GM19193 (cell line): ENCODE measurements around the gene DPYSL4.

ENCODE experiments used
- POLR2A ChIP-seq: IDR thresholded peaks from 4 replicates; pipeline ENCODE4 v1.6.1; 2011; ENCODE audit not compliant: insufficient read depth, insufficient read length; ENCODE audit errors: extremely low read depth

Gene DPYSL4

DNA sequence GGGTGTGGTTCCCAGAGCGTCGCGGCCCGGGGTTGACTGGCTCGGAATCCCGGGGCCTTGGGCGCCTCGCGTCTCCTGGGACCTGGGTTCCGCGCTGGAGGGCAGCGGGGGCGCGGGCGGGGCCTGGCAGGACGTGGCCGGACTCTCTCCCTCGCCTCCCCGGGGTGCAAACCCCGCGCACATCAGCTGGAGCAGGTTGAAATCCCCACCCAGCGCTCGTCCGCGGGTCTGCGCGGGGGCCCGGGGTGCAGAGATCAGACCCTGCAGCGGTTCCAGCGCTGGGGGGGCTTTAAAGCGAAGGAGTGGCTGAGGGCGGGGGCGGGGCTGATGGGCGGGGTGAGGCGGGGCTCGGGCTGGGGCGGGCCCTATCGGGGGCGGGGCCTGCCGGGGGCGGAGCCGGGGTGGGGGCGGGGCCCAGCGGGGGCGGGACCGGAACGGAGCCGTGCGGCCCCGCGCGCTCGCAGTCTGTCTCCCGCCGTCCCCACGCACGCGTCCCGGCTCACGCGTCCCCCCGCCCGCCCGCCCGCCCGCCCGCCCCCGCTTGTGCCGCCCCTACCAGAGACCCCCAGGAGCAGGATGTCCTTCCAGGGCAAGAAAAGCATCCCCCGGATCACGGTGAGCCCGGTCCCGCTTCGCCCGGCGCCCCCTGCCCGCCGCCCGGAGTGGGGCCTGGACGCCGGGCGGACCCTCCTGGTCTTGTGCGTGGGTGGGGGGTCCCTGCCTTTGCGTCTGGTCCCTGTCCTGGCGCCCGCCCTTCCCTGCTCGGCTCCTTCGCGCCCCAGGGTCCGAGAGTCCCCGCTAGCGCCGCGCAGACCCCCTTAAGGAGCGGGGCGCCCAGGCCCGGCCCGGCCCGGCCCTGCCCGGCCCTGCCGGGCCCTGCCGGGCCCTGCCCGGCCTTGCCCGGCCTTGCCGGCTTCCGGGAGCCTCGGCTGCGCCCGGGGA is at the start of gene DPYSL4:
TSS of gene DPYSL4 (plus strand) at position 461 of the 942 bp plus-strand sequence. CDS start at position 577, 116 bp downstream.
- TF ChIP-seq POLR2A, result no peak

GRCh38 chr10:132137111-132138072 is 49.4 kb upstream of the DPYSL4 start:
- no peak for TF ChIP-seq POLR2A

- no peak for TF ChIP-seq POLR2A
Measured at GRCh38 chr10:132138133-132138532, 48.6 kb upstream of the DPYSL4 start.

DNA sequence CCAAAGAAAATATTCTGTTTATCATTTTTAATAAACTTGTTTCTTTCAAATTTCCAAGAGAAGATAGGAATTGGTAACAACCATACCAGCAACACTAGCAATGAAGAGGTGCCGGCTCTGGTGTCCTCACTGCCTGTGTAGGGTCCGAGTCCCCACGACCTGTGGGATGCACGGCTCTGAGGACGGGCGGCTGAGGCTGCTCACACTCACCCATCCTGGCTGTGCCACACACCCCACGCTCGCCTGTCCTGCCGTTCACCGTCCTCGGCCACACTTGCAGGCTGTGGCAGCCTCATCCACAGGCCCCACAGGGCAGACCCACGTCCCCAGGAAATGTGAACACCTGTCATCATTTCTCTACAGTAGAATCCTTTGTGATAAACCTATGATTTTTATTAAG is 48.2 kb upstream of the DPYSL4 start:
- no peak for TF ChIP-seq POLR2A

GRCh38 chr10:132139526-132139925 is 47.2 kb upstream of the DPYSL4 start:
- no peak for TF ChIP-seq POLR2A

- TF ChIP-seq POLR2A, result no peak
Measured at GRCh38 chr10:132140167-132140925, 46.4 kb upstream of the DPYSL4 start.

DNA sequence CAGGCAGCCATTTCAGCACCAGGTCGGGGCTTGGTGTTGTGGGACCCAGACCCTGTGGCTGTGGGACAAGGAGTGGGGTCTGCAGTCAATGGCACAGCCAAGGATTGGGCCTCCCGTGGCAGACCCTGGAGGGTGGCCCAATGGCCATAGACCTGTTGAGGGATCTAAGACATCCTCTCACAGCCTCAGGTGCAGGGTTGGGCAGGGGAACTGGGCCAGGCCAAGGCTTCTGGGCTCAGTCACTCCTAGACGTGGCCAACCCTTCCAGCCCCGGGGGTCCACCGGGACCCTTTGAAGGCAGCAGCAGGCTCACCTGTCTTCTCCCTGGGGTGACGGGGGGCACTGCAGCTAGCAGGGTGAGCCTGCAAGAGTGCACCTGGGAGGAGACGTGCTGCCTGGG is 45.7 kb upstream of the DPYSL4 start:
- TF ChIP-seq POLR2A, result no peak

DNA sequence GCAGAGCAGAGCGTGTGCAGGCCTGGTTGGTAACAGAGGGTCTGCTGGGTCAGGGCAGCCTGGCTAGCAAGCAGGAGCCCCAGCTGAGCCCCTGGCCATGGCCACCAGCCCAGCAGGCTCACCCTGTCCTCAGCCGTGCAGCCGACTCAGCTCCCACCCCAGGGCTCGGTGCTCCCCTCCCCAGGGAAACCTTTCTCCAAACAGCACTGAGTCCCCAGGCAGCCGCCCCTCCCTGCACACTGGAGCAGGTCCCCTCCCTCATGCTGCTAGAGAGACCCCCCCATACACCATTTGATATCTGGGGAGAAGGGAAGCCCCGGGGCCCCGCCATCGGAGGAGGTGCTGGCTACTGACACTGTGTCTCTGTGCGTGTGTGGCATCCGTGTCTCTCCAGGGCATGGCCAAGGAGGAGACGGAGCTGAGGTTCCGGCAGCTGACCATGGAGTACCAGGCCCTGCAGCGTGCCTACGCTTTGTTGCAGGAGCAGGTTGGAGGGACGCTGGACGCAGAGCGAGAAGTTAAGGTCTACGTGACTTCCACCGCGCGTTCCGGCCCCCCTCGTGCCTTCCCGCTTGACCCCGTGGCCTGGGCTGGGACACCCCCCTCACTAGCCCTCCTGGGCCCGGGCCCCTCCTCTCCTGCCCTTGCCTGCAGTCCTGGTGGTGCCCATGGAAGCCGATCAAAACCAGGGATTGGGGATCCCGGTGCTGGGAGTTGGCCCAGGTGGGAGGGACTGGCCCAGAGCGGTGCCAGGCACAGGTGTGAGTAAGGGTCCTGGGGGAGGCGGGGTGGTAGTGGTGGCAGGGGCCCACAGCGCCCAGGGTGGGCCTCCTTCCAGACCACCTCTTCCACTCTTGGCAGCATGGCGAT is 45.0 kb upstream of the DPYSL4 start:
- TF ChIP-seq POLR2A, result no peak

- no peak for TF ChIP-seq POLR2A
Measured at GRCh38 chr10:132142396-132143161, 44.2 kb upstream of the DPYSL4 start.

GRCh38 chr10:132143162-132143561 is 43.6 kb upstream of the DPYSL4 start:
- no peak for TF ChIP-seq POLR2A

- no peak for TF ChIP-seq POLR2A
Measured at GRCh38 chr10:132144086-132144485, 42.7 kb upstream of the DPYSL4 start.

GRCh38 chr10:132145002-132145401 is 41.7 kb upstream of the DPYSL4 start:
- TF ChIP-seq POLR2A, result no peak
